Right lobe of liver (tissue), 6 donors: ENCODE results near the gene WNK3. TPM values are rescaled to one million over a fixed set of nuclear protein-coding genes. Genes with fewer than 3 reads are reported as not detected.

Source experiments
- ATAC-seq, 4 donors: fragments of 200-7000 bp; cut with Tn5 transposase; one replicate each; pipeline ENCODE4 v1.9.1; 2020; ENCODE audit warnings: mild to moderate bottlenecking in 4 of 4, moderate library complexity in 4 of 4
- DNase-seq, 3 donors: peaks; one replicate each; pipeline ENCODE4 v3.0.0-alpha.2; 2020
- H3K27ac ChIP-seq, 3 donors: fragments of 200-600 bp; one replicate each; pipeline ENCODE4 v1.8.0; 2022
- H3K27me3 ChIP-seq, 2 donors: fragments of 200-600 bp; one replicate each; pipeline ENCODE4 v1.8.0; 2022
- H3K36me3 ChIP-seq, 4 donors: fragments of 200-600 bp; sonication (generic) in 1 of 4; one replicate each; pipeline versions ENCODE4 v1.5.1 to v1.8.0; 2017 to 2022; ENCODE audit warnings: control low read depth in 1 of 4
- H3K4me1 ChIP-seq, 4 donors: fragments of 200-600 bp; sonication (generic) in 1 of 4; one replicate each; pipeline versions ENCODE4 v1.5.1 to v1.8.0; 2017 to 2022; ENCODE audit warnings: control low read depth in 1 of 4
- H3K4me3 ChIP-seq, 3 donors: fragments of 200-600 bp; one replicate each; pipeline ENCODE4 v1.8.0; 2022
- H3K9me3 ChIP-seq, 4 donors: fragments of 200-600 bp; sonication (generic) in 1 of 4; one replicate each; pipeline versions ENCODE4 v1.5.1 to v1.8.0; 2017 to 2022; ENCODE audit warnings: control low read depth in 1 of 4
- CTCF ChIP-seq, 4 donors: fragments of 200-600 bp in 3 of 4; fragments of 450-650 bp in 1 of 4; IDR thresholded peaks; one replicate each; pipeline versions ENCODE4 v1.5.1 to v1.8.0; 2016 to 2022; ENCODE audit warnings: antibody characterized with exemption in 4 of 4, mild to moderate bottlenecking in 2 of 4
- POLR2A ChIP-seq: fragments of 450-650 bp; IDR thresholded peaks from one replicate; pipeline ENCODE4 v1.6.1; 2017; ENCODE audit warnings: antibody characterized with exemption, mild to moderate bottlenecking
- WGBS: methylation state at CpG from one replicate; pipeline ENCODE4 v1.1.6; 2018; ENCODE audit warnings: low coverage, low lambda C conversion rate; ENCODE audit not compliant: insufficient coverage; ENCODE audit errors: missing lambda C conversion rate; 5-methylcytosine and 5-hydroxymethylcytosine counted together
- intact Hi-C, 2 donors: fragments of 100-400 bp; cut with DNase I; formaldehyde crosslinking; loops; one replicate each; pipeline versions ENCODE4 v1.11.2 to v1.14.1; 2022
- total RNA-seq, 6 experiments: library from RNA; depleted of rRNA in 2 of 6; stranded (reverse); fragments of >200 nt in 2 of 6; fragmentation: NEBNext Ultra II Directional in 3 of 6; extraction: Animal tissue kit (Norgen Biotek cat#: 25700) in 3 of 6; gene quantifications; one replicate each; pipeline versions ENCODE4 v1.1.0 to v1.2.4, GENCODE V29; 2016 to 2023
- donor health status: DM: no; HTN: yes; CAD: no.
- donor health status: DM: no; HTN: no; CAD: no.
- donor health status: DM: no; HTN: no; CAD: no.
- donor health status: DM: no; HTN: yes; CAD: no.
- donor health status: DM: no; HTN: yes; CAD: no.

WNK3 gene
- total RNA-seq, 6 experiments from 2014 or later, result 3.9 to 16.0 (median 9.6) TPM

- Histone ChIP-seq H3K27ac (no peak overlapping the region), H3K9me3 (no peaks in the 10 kb centered on the region), H3K36me3 (no peaks in the 10 kb centered on the region), H3K4me1 (no peaks in the 10 kb centered on the region), H3K27me3 (no peaks in the 10 kb centered on the region), H3K4me3 (no peak overlapping the region)
- ATAC-seq, result no peak
- 44% methylated on average over 6 of the region's 6 CpGs for WGBS
- intact Hi-C loops, result no loop called here
- no peak for DNase-seq
- TF ChIP-seq POLR2A, result no peak
- no peak for TF ChIP-seq CTCF (IDR thresholded peaks at IDR 0.05)
These were observed 159.6 kb downstream of the WNK3 start for GRCh38 chrX:54198262-54198661.

GRCh38 chrX:54194982-54195588, 162.8 kb downstream of the WNK3 start:
- intact Hi-C loops, result no loop called here
- ATAC-seq (no peak), DNase-seq (no peak)
- Histone ChIP-seq H3K9me3 (no peaks in the 10 kb centered on the region), H3K4me3 (no peak overlapping the region), H3K4me1 (no peaks in the 10 kb centered on the region), H3K27me3 (no peaks in the 10 kb centered on the region), H3K36me3 (no peaks in the 10 kb centered on the region), H3K27ac (no peak overlapping the region)
- TF ChIP-seq POLR2A (no peak), CTCF (IDR thresholded peaks at IDR 0.05) (no peak)

GRCh38 chrX:54193085-54193821, 164.6 kb downstream of the WNK3 start:
- H3K27me3 ChIP-seq, result no peaks in the 10 kb centered on the region

GRCh38 chrX:54184474-54184873, 173.4 kb downstream of the WNK3 start:
- DNase-seq (no peak), ATAC-seq (no peak)
- WGBS, result 70% methylated on average over 2 of the region's 2 CpGs
- H3K27ac ChIP-seq, result no peak overlapping the region
- H3K9me3 ChIP-seq, result no peaks in the 10 kb centered on the region
- no peaks in the 10 kb centered on the region for H3K36me3 ChIP-seq
- no peak overlapping the region for H3K4me3 ChIP-seq
- no peak for TF ChIP-seq POLR2A
- no peak for TF ChIP-seq CTCF (IDR thresholded peaks at IDR 0.05)
- intact Hi-C loops, result no loop called here
- peaks cover 0 to 18% (median 0%) of the 10 kb centered on the region in 4 donors for H3K4me1 ChIP-seq
- no peaks in the 10 kb centered on the region for H3K27me3 ChIP-seq

More at GRCh38 chrX:54193085-54193821, 164.6 kb downstream of the WNK3 start:
- 65% methylated on average over 4 of the region's 4 CpGs for WGBS
- Histone ChIP-seq H3K27ac (no peak overlapping the region), H3K36me3 (no peaks in the 10 kb centered on the region), H3K9me3 (no peaks in the 10 kb centered on the region), H3K4me1 (no peaks in the 10 kb centered on the region), H3K4me3 (no peak overlapping the region)
- intact Hi-C loops, result no loop called here
- DNase-seq, result no peak
- ATAC-seq, result no peak
- TF ChIP-seq CTCF (IDR thresholded peaks at IDR 0.05), result no peak
- no peak for TF ChIP-seq POLR2A
